ENCODE data around the gene WDFY4. TPM values are rescaled to one million over a fixed set of nuclear protein-coding genes. Genes with fewer than 3 reads are reported as not detected.

WDFY4 gene
- total and polyA plus RNA-seq, 4 donors: 0.57 to 7.1 (median 2.0) TPM

- Histone ChIP-seq H3K9me3 (ENCODE audit: control insufficient read depth in 4 of 4, low read length in 3 of 4) (no peaks in the 10 kb centered on the region), H3K4me3 (ENCODE audit: low read depth in 1 of 3, low read length in 3 of 3) (no peak overlapping the region), H3K36me3 (ENCODE audit: control insufficient read depth in 4 of 4, insufficient read depth in 3 of 4, low read depth in 1 of 4, low read length in 3 of 4) (no peaks in the 10 kb centered on the region), H3K27ac (ENCODE audit: low read depth in 1 of 2, low read length in 2 of 2) (no peak overlapping the region), H3K9ac (ENCODE audit: low read depth in 1 of 2, low read length in 2 of 2) (no peak overlapping the region), H3K27me3 (ENCODE audit: control insufficient read depth in 4 of 4, insufficient read depth in 4 of 4, low read length in 3 of 4) (peaks cover 0 to 2% (median 0%) of the 10 kb centered on the region in 4 donors), H3K4me1 (ENCODE audit: control insufficient read depth in 4 of 4, insufficient read depth in 4 of 4, low read length in 3 of 4) (no peaks in the 10 kb centered on the region)
- TF ChIP-seq FOXA2 (IDR thresholded peaks at IDR 0.05): no peak
- no peak for TF ChIP-seq GABPA (IDR thresholded peaks at IDR 0.05 in 1 of 2, conservative IDR thresholded peaks at IDR 0.05 in 1 of 2)
- no peak for TF ChIP-seq REST (IDR thresholded peaks at IDR 0.05)
- TF ChIP-seq YY1 (IDR thresholded peaks at IDR 0.05): no peak
- TF ChIP-seq ATF3 (IDR thresholded peaks at IDR 0.05): no peak
- TF ChIP-seq JUND (IDR thresholded peaks at IDR 0.05): no peak
- no peak for TF ChIP-seq RAD21 (IDR thresholded peaks at IDR 0.05)
- TF ChIP-seq MAX (IDR thresholded peaks at IDR 0.05): no peak
- no peak for TF ChIP-seq ZBTB33 (IDR thresholded peaks at IDR 0.05)
- TF ChIP-seq TAF1 (conservative IDR thresholded peaks at IDR 0.05): no peak
- no peak for TF ChIP-seq HNF4G (IDR thresholded peaks at IDR 0.05)
- TF ChIP-seq RXRA (IDR thresholded peaks at IDR 0.05): no peak
- TF ChIP-seq EGR1 (IDR thresholded peaks at IDR 0.05; ENCODE audit: low read depth in 2 of 2): no peak
- WGBS: 89% methylated on average over 6 of the region's 6 CpGs
- no peak for DNase-seq (ENCODE audit: low spot score)
Observed at GRCh38 chr10:48762064-48763042, 77.7 kb downstream of the WDFY4 start.

- Histone ChIP-seq H3K4me3 (ENCODE audit: low read depth in 1 of 3, low read length in 3 of 3) (no peak overlapping the region), H3K36me3 (ENCODE audit: control insufficient read depth in 4 of 4, insufficient read depth in 3 of 4, low read depth in 1 of 4, low read length in 3 of 4) (no peaks in the 10 kb centered on the region), H3K9me3 (ENCODE audit: control insufficient read depth in 4 of 4, low read length in 3 of 4) (no peaks in the 10 kb centered on the region), H3K4me1 (ENCODE audit: control insufficient read depth in 4 of 4, insufficient read depth in 4 of 4, low read length in 3 of 4) (no peaks in the 10 kb centered on the region), H3K27ac (ENCODE audit: low read depth in 1 of 2, low read length in 2 of 2) (no peak overlapping the region), H3K27me3 (ENCODE audit: control insufficient read depth in 4 of 4, insufficient read depth in 4 of 4, low read length in 3 of 4) (peaks cover 0 to 2% (median 0%) of the 10 kb centered on the region in 4 donors), H3K9ac (ENCODE audit: low read depth in 1 of 2, low read length in 2 of 2) (no peak overlapping the region)
- no peak for DNase-seq (ENCODE audit: low spot score)
- 88% methylated on average over 5 of the region's 5 CpGs for WGBS
- TF ChIP-seq HNF4G (IDR thresholded peaks at IDR 0.05): no peak
- no peak for TF ChIP-seq NR2F2 (IDR thresholded peaks at IDR 0.05)
- TF ChIP-seq REST (IDR thresholded peaks at IDR 0.05): no peak
- no peak for TF ChIP-seq FOXA2 (IDR thresholded peaks at IDR 0.05)
- no peak for TF ChIP-seq HNF4A (conservative IDR thresholded peaks at IDR 0.05)
- no peak for TF ChIP-seq JUND (IDR thresholded peaks at IDR 0.05)
- no peak for TF ChIP-seq CTCF (IDR thresholded peaks at IDR 0.05; ENCODE audit: low read depth, low read length, missing input control)
- TF ChIP-seq ZBTB33 (IDR thresholded peaks at IDR 0.05): no peak
Observed at GRCh38 chr10:48763403-48763965, 78.8 kb downstream of the WDFY4 start.

All from liver (tissue), 9 donors.